Thymus (tissue), 11 donors: ENCODE data around the gene KCNT2. TPM values are rescaled to one million over a fixed set of nuclear protein-coding genes. Genes with fewer than 3 reads are reported as not detected.

ENCODE experiments used
- DNase-seq, 9 donors: peaks; one replicate each; pipeline ENCODE4 v3.0.0-alpha.2; 2013; ENCODE audit warnings: low spot score in 9 of 9, low read depth in 6 of 9, missing footprints in 1 of 9
- H3K27ac ChIP-seq, 2 donors: one replicate each; pipeline ENCODE4 v1.5.1; 2013; ENCODE audit warnings: control low read depth in 1 of 2, low read depth in 1 of 2, low read length in 1 of 2, mild to moderate bottlenecking in 1 of 2, moderate library complexity in 1 of 2
- H3K27me3 ChIP-seq, 2 donors: one replicate each; pipeline ENCODE4 v1.5.1; 2013; ENCODE audit warnings: low read length in 1 of 2; ENCODE audit not compliant: control insufficient read depth in 2 of 2, insufficient read depth in 1 of 2
- H3K36me3 ChIP-seq, 2 donors: one replicate each; pipeline ENCODE4 v1.5.1; 2013; ENCODE audit warnings: low read length in 1 of 2, mild to moderate bottlenecking in 1 of 2, moderate library complexity in 1 of 2; ENCODE audit not compliant: control insufficient read depth in 2 of 2, insufficient read depth in 2 of 2
- H3K4me1 ChIP-seq, 2 donors: one replicate each; pipeline ENCODE4 v1.5.1; 2013; ENCODE audit warnings: low read length in 2 of 2; ENCODE audit not compliant: control insufficient read depth in 2 of 2, insufficient read depth in 2 of 2
- H3K4me3 ChIP-seq, 2 donors: one replicate each; pipeline ENCODE4 v1.5.1; 2013; ENCODE audit warnings: low read length in 2 of 2, control low read depth in 1 of 2, mild to moderate bottlenecking in 1 of 2
- H3K9me3 ChIP-seq, 2 donors: one replicate each; pipeline ENCODE4 v1.5.1; 2013; ENCODE audit warnings: low read length in 1 of 2, mild to moderate bottlenecking in 1 of 2; ENCODE audit not compliant: control insufficient read depth in 2 of 2, insufficient read depth in 1 of 2
- WGBS: extraction: QIAGEN DNeasy Blood & Tissue Kit; methylation state at CpG from one replicate; pipeline ENCODE4 v1.1.7; 2013; 5-methylcytosine and 5-hydroxymethylcytosine counted together
- polyA plus RNA-seq: library from polyadenylated mRNA; stranded (reverse); fragments of 200-250 nt; gene quantifications from one replicate; pipeline ENCODE4 v1.2.3, GENCODE V29; 2013
- total RNA-seq: library from RNA; stranded (reverse); fragments of 120-200 nt; gene quantifications from one replicate; pipeline ENCODE4 v1.2.4, GENCODE V29; 2013
- donor health status: healthy.

Gene KCNT2
- total and polyA plus RNA-seq, 2 donors, result 0.41 to 0.85 TPM

GRCh38 chr1:196603651-196604050 is 4.6 kb downstream of the KCNT2 start:
- Histone ChIP-seq H3K36me3 (no peaks in the 10 kb centered on the region), H3K4me3 (no peak overlapping the region), H3K27ac (no peak overlapping the region), H3K27me3 (peaks cover 0 to 2% of the 10 kb centered on the region in 2 donors), H3K4me1 (peaks cover 0 to 6% of the 10 kb centered on the region in 2 donors), H3K9me3 (no peaks in the 10 kb centered on the region)
- no peak for DNase-seq

- Histone ChIP-seq H3K27ac (no peak overlapping the region), H3K36me3 (no peaks in the 10 kb centered on the region), H3K9me3 (no peaks in the 10 kb centered on the region), H3K4me3 (no peak overlapping the region), H3K4me1 (no peaks in the 10 kb centered on the region), H3K27me3 (no peaks in the 10 kb centered on the region)
- 72% methylated on average over 2 of the region's 2 CpGs for WGBS
- DNase-seq, result no peak
Measured at GRCh38 chr1:196598942-196599748, 9.1 kb downstream of the KCNT2 start.

- Histone ChIP-seq H3K36me3 (no peaks in the 10 kb centered on the region), H3K4me3 (no peak overlapping the region), H3K27me3 (no peaks in the 10 kb centered on the region), H3K9me3 (no peaks in the 10 kb centered on the region), H3K27ac (no peak overlapping the region), H3K4me1 (no peaks in the 10 kb centered on the region)
- 91% methylated on average over 2 of the region's 2 CpGs for WGBS
- DNase-seq, result no peak
Measured at GRCh38 chr1:196594700-196595099, 13.5 kb downstream of the KCNT2 start.

- H3K36me3 ChIP-seq, result no peaks in the 10 kb centered on the region
- DNase-seq, result no peak
- H3K27ac ChIP-seq, result no peak overlapping the region
- H3K4me1 ChIP-seq, result no peaks in the 10 kb centered on the region
- no peaks in the 10 kb centered on the region for H3K27me3 ChIP-seq
- no peak overlapping the region for H3K4me3 ChIP-seq
- H3K9me3 ChIP-seq, result no peaks in the 10 kb centered on the region
Measured at GRCh38 chr1:196593955-196594354, 14.3 kb downstream of the KCNT2 start.

GRCh38 chr1:196590959-196591358 is 17.3 kb downstream of the KCNT2 start:
- Histone ChIP-seq H3K4me1 (no peaks in the 10 kb centered on the region), H3K27me3 (no peaks in the 10 kb centered on the region), H3K9me3 (no peaks in the 10 kb centered on the region), H3K4me3 (no peak overlapping the region), H3K27ac (no peak overlapping the region), H3K36me3 (no peaks in the 10 kb centered on the region)
- DNase-seq, result no peak
- 93% methylated on average over 3 of the region's 3 CpGs for WGBS

GRCh38 chr1:196590012-196590708 is 18.1 kb downstream of the KCNT2 start:
- DNase-seq, result no peak
- Histone ChIP-seq H3K27me3 (no peaks in the 10 kb centered on the region), H3K36me3 (no peaks in the 10 kb centered on the region), H3K4me1 (no peaks in the 10 kb centered on the region), H3K9me3 (no peaks in the 10 kb centered on the region), H3K27ac (no peak overlapping the region), H3K4me3 (no peak overlapping the region)
- 94% methylated on average over 5 of the region's 5 CpGs for WGBS

- H3K27ac ChIP-seq, result no peak overlapping the region
- no peak overlapping the region for H3K4me3 ChIP-seq
- DNase-seq, result no peak
- WGBS, result 93% methylated on average over 3 of the region's 3 CpGs
- H3K9me3 ChIP-seq, result no peaks in the 10 kb centered on the region
- H3K27me3 ChIP-seq, result no peaks in the 10 kb centered on the region
- no peaks in the 10 kb centered on the region for H3K36me3 ChIP-seq
- no peaks in the 10 kb centered on the region for H3K4me1 ChIP-seq
Measured at GRCh38 chr1:196584696-196585095, 23.5 kb downstream of the KCNT2 start.

- no peaks in the 10 kb centered on the region for H3K27me3 ChIP-seq
- no peak for DNase-seq
- WGBS, result 96% methylated on average over 2 of the region's 2 CpGs
- H3K9me3 ChIP-seq, result no peaks in the 10 kb centered on the region
- no peak overlapping the region for H3K4me3 ChIP-seq
- no peak overlapping the region for H3K27ac ChIP-seq
- H3K4me1 ChIP-seq, result no peaks in the 10 kb centered on the region
- H3K36me3 ChIP-seq, result no peaks in the 10 kb centered on the region
Measured at GRCh38 chr1:196577386-196577785, 30.9 kb downstream of the KCNT2 start.

- H3K36me3 ChIP-seq, result no peaks in the 10 kb centered on the region
- H3K4me3 ChIP-seq, result no peak overlapping the region
- no peaks in the 10 kb centered on the region for H3K27me3 ChIP-seq
- no peak for DNase-seq
- 88% methylated on average over 2 of the region's 2 CpGs for WGBS
- H3K27ac ChIP-seq, result no peak overlapping the region
- no peaks in the 10 kb centered on the region for H3K4me1 ChIP-seq
- no peaks in the 10 kb centered on the region for H3K9me3 ChIP-seq
Measured at GRCh38 chr1:196573226-196573625, 35.0 kb downstream of the KCNT2 start.
